Neuron (in vitro differentiated cells): Measurements from ENCODE around the gene IL10.

Experiments
- H2AFZ ChIP-seq: one replicate; pipeline ENCODE4 v1.6.1; 2013; ENCODE audit warnings: low read depth, mild to moderate bottlenecking, inconsistent platforms, low read length, moderate library complexity
- H3K27me3 ChIP-seq: one replicate; pipeline ENCODE4 v1.6.1; 2013; ENCODE audit warnings: low read length; ENCODE audit not compliant: insufficient read depth
- H3K36me3 ChIP-seq: one replicate; pipeline ENCODE4 v1.6.1; 2013; ENCODE audit warnings: low read length; ENCODE audit not compliant: insufficient read depth
- H3K4me1 ChIP-seq: one replicate; pipeline ENCODE4 v1.6.1; 2013; ENCODE audit warnings: low read length; ENCODE audit not compliant: insufficient read depth
- H3K4me3 ChIP-seq: 2 replicates; pipeline ENCODE4 v1.5.1; 2013; ENCODE audit warnings: mild to moderate bottlenecking, low read length, moderate library complexity
- H3K9me3 ChIP-seq: one replicate; pipeline ENCODE4 v1.6.1; 2013; ENCODE audit warnings: low read length

Gene IL10

GRCh38 chr1:206772243-206772937 is at the start of gene IL10:
Gene IL10 (minus strand): TSS chr1:206772494. CDS start chr1:206772435, 59 bp downstream.
- H2AFZ ChIP-seq = no peak within 1 kb of the TSS
- peaks cover 40% of the 10 kb centered on the region for H3K27me3 ChIP-seq
- peaks cover 4% of the 10 kb centered on the region for H3K4me1 ChIP-seq
- no peaks in the 10 kb centered on the region for H3K9me3 ChIP-seq
- no peak within 1 kb of the TSS for H3K4me3 ChIP-seq
- no peaks in the 10 kb centered on the region for H3K36me3 ChIP-seq

- no peaks in the 10 kb centered on the region for H3K4me1 ChIP-seq
- no peak overlapping the region for H3K4me3 ChIP-seq
- no peak overlapping the region for H2AFZ ChIP-seq
- no peaks in the 10 kb centered on the region for H3K27me3 ChIP-seq
- no peaks in the 10 kb centered on the region for H3K36me3 ChIP-seq
- H3K9me3 ChIP-seq = no peaks in the 10 kb centered on the region
These were observed 49.2 kb upstream of the IL10 start for GRCh38 chr1:206821493-206821892.

GRCh38 chr1:206816390-206817287 is 44.3 kb upstream of the IL10 start:
- H3K27me3 ChIP-seq = peaks cover 2% of the 10 kb centered on the region
- H3K9me3 ChIP-seq = no peaks in the 10 kb centered on the region
- no peak overlapping the region for H3K4me3 ChIP-seq
- H2AFZ ChIP-seq = no peak overlapping the region
- no peaks in the 10 kb centered on the region for H3K4me1 ChIP-seq
- no peaks in the 10 kb centered on the region for H3K36me3 ChIP-seq

- Histone ChIP-seq H3K27me3 (peaks cover 2% of the 10 kb centered on the region), H3K4me1 (no peaks in the 10 kb centered on the region), H3K4me3 (no peak overlapping the region), H2AFZ (no peak overlapping the region), H3K9me3 (no peaks in the 10 kb centered on the region), H3K36me3 (no peaks in the 10 kb centered on the region)
These were observed 42.5 kb upstream of the IL10 start for GRCh38 chr1:206814716-206815341.

GRCh38 chr1:206812471-206812870 is 40.2 kb upstream of the IL10 start:
- H3K4me3 ChIP-seq = no peak overlapping the region
- H2AFZ ChIP-seq = no peak overlapping the region
- H3K4me1 ChIP-seq = no peaks in the 10 kb centered on the region
- H3K9me3 ChIP-seq = no peaks in the 10 kb centered on the region
- H3K36me3 ChIP-seq = no peaks in the 10 kb centered on the region
- H3K27me3 ChIP-seq = peaks cover 2% of the 10 kb centered on the region

- Histone ChIP-seq H3K4me3 (no peak overlapping the region), H3K9me3 (no peaks in the 10 kb centered on the region), H2AFZ (no peak overlapping the region), H3K27me3 (no peaks in the 10 kb centered on the region), H3K4me1 (no peaks in the 10 kb centered on the region), H3K36me3 (no peaks in the 10 kb centered on the region)
These were observed 37.3 kb upstream of the IL10 start for GRCh38 chr1:206809504-206810084.

- Histone ChIP-seq H3K36me3 (no peaks in the 10 kb centered on the region), H2AFZ (no peak overlapping the region), H3K9me3 (no peaks in the 10 kb centered on the region), H3K4me1 (no peaks in the 10 kb centered on the region), H3K27me3 (peaks cover 3% of the 10 kb centered on the region), H3K4me3 (no peak overlapping the region)
These were observed 36.3 kb upstream of the IL10 start for GRCh38 chr1:206808615-206809014.

GRCh38 chr1:206805357-206805756 is 33.1 kb upstream of the IL10 start:
- Histone ChIP-seq H3K36me3 (no peaks in the 10 kb centered on the region), H3K4me3 (no peak overlapping the region), H3K4me1 (no peaks in the 10 kb centered on the region), H2AFZ (no peak overlapping the region), H3K9me3 (no peaks in the 10 kb centered on the region), H3K27me3 (peaks cover 15% of the 10 kb centered on the region)

- H3K27me3 ChIP-seq = peaks cover 15% of the 10 kb centered on the region
These were observed 32.0 kb upstream of the IL10 start for GRCh38 chr1:206804156-206804737.

GRCh38 chr1:206803221-206803730 is 31.0 kb upstream of the IL10 start:
- H3K36me3 ChIP-seq = no peaks in the 10 kb centered on the region
- no peak overlapping the region for H2AFZ ChIP-seq
- no peaks in the 10 kb centered on the region for H3K4me1 ChIP-seq
- peaks cover 15% of the 10 kb centered on the region for H3K27me3 ChIP-seq
- no peaks in the 10 kb centered on the region for H3K9me3 ChIP-seq
- no peak overlapping the region for H3K4me3 ChIP-seq

More at GRCh38 chr1:206804156-206804737, 32.0 kb upstream of the IL10 start:
- no peaks in the 10 kb centered on the region for H3K9me3 ChIP-seq
- no peak overlapping the region for H2AFZ ChIP-seq
- H3K4me3 ChIP-seq = no peak overlapping the region
- H3K36me3 ChIP-seq = no peaks in the 10 kb centered on the region
- H3K4me1 ChIP-seq = no peaks in the 10 kb centered on the region

GRCh38 chr1:206802401-206802800 is 30.1 kb upstream of the IL10 start:
- no peak overlapping the region for H2AFZ ChIP-seq
- no peaks in the 10 kb centered on the region for H3K4me1 ChIP-seq
- H3K9me3 ChIP-seq = no peaks in the 10 kb centered on the region
- no peaks in the 10 kb centered on the region for H3K36me3 ChIP-seq
- no peak overlapping the region for H3K4me3 ChIP-seq
- peaks cover 15% of the 10 kb centered on the region for H3K27me3 ChIP-seq

GRCh38 chr1:206801467-206801866 is 29.2 kb upstream of the IL10 start:
- H3K36me3 ChIP-seq = no peaks in the 10 kb centered on the region
- no peak overlapping the region for H2AFZ ChIP-seq
- H3K4me3 ChIP-seq = no peak overlapping the region

More at GRCh38 chr1:206801467-206801866, 29.2 kb upstream of the IL10 start:
- no peaks in the 10 kb centered on the region for H3K9me3 ChIP-seq
- peaks cover 15% of the 10 kb centered on the region for H3K27me3 ChIP-seq
- H3K4me1 ChIP-seq = no peaks in the 10 kb centered on the region
